A375 (cell line): ENCODE measurements around the gene NHLRC2. TPM values are rescaled to one million over a fixed set of nuclear protein-coding genes. Genes with fewer than 3 reads are reported as not detected.

Experiments
- small RNA-seq: library from RNA; depleted of rRNA; stranded (forward); fragments of <200 nt; gene quantifications from one replicate; pipeline ENCODE3, GENCODE V24; 2014
- total RNA-seq: library from RNA; depleted of rRNA; stranded (reverse); fragments of >200 nt; shearing (Covaris generic); gene quantifications from 2 replicates; pipeline ENCODE4 v1.2.3, GENCODE V29; 2014; rRNA removed

NHLRC2 gene, protein sequence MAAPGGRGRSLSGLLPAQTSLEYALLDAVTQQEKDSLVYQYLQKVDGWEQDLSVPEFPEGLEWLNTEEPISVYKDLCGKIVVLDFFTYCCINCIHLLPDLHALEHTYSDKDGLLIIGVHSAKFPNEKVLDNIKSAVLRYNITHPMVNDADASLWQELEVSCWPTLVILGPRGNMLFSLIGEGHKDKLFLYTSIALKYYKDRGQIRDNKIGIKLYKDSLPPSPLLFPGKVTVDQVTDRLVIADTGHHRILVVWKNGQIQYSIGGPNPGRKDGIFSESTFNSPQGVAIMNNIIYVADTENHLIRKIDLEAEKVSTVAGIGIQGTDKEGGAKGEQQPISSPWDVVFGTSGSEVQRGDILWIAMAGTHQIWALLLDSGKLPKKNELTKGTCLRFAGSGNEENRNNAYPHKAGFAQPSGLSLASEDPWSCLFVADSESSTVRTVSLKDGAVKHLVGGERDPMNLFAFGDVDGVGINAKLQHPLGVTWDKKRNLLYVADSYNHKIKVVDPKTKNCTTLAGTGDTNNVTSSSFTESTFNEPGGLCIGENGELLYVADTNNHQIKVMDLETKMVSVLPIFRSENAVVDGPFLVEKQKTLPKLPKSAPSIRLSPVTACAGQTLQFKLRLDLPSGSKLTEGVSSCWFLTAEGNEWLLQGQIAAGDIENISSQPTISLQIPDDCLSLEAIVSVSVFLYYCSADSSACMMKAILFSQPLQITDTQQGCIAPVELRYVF
- 11.1 and 23.0 TPM in 2 replicates for total RNA-seq

DNA sequence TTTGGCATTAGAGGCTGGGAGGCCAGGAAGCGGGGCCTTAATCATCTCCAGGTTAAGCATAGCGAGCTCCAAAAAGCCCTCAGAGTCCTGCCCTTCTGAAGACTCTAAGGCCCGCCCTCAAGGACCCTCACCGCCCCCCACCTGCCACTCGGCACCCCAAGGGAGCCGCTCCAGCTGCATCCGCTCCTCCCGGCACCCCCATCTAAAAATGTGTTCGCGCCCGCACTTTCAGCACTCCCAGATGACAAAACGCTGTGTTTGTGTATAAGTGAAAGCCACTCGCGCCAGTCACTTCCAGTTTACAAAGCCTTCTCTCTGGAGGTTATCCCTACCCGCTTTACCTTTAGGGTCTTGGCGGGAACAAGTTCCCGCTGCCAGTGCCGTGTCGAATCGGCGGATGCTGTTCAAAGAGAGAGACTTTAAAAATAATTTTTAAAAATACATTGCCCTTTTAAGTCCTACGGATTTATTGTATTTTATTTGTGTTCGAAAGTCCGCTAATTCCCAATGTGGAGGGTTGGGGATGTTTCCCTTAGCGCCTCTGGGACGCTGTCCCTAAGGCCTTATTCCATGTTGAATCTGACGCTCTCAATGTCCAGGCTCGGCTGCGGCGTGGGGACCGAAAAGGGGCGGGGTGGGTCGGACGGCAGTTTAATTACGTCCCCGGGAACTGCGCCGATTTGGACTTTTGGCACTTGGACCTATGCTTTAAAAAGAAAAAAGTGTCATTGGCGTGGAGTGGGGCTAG lies at the start of gene NHLRC2, which contains the start of gene DCLRE1A:
TSS of gene NHLRC2 (plus strand) at position 649 of the 748 bp plus-strand sequence. CDS start 212 bp downstream, outside the sequence.
TSS of gene DCLRE1A (minus strand) at position 70 of the 748 bp plus-strand sequence. CDS start 900 bp downstream, outside the sequence.

Small RNAs within 50 kb of the gene (small RNA-seq; reads per million reads assigned to genes)
- gene RF00560: not detected

Other genes starting within 250 kb of the NHLRC2 start
- gene NRAP, start 190.6 kb upstream of the NHLRC2 start, total RNA-seq: not detected in 2 replicates
- 22.9 and 24.9 TPM in 2 replicates for gene CASP7, start 174.7 kb upstream of the NHLRC2 start, total RNA-seq
- 0.04 and 0.42 TPM in 2 replicates for gene PLEKHS1, start 103.0 kb upstream of the NHLRC2 start, total RNA-seq
- gene DCLRE1A, start 579 bp upstream of the NHLRC2 start, total RNA-seq: 8.2 and 9.7 TPM in 2 replicates
- gene ADRB1, start 189.2 kb downstream of the NHLRC2 start, total RNA-seq: 0.32 and 1.1 TPM in 2 replicates